ENCODE results near the gene RBFA.

The RBFA gene

DNA sequence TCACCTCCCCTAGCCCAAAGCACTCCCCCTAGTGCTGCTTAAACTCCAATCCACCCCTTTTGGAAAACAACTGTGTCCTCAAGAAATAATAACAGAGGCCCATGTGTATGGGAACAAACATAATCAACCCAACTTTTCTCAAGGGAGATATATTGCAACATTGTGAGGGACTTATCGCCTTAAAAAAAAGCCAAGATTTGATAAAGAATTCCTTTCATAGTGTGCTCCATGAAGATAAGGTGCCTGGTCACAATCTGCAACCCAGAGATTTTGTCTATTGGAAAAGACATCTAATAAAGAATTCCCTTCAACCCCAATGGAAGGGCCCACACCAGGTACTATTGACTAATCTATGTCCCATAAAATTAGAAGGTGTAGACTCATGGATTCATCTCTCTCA, 4.5 kb upstream of the RBFA start:
- no peak for DNase-seq (ENCODE audit: low read depth, low spot score)

DNA sequence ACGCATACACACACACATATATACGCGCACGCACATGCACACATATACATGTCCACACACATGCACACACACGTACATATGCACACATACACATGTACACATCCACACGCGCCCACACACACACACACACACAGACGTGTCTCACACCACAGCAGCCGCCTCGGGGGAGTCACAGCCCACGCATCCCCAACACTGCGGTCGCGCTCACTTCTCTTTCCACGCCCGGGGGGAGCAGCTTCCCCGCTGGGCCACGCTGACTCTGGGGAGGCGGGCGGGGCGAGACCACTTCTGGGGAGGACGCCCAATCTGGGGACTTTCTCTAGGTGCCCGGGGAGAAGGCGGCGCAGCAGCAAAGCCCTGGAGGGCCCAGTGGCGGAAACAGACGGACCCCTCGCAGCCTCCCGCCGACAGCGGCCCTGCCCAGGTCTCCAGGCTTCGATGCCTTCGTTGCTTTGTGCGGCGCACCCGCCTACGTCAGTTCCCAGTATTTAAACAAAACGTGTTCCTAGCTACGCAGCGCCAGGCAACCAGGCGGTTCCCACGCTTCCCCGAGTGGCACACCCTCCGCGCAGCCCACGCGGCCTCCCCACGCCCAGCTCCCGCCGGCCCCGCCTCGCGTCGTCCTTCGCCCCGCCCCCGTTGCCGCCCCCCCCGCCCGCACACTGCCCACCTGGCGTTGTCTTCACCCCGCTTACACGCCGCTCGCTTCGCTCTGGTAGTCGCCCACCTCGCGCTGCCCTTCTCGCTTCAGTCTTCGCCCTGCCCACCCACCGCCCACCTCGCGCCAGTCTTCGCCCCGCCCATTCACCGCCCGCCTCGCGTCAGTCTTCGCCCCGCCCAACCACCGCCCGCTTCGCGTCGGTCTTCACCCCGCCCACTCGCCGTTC, 810 bp upstream of the RBFA start:
- DNase-seq (ENCODE audit: low read depth, low spot score): no peak

DNA sequence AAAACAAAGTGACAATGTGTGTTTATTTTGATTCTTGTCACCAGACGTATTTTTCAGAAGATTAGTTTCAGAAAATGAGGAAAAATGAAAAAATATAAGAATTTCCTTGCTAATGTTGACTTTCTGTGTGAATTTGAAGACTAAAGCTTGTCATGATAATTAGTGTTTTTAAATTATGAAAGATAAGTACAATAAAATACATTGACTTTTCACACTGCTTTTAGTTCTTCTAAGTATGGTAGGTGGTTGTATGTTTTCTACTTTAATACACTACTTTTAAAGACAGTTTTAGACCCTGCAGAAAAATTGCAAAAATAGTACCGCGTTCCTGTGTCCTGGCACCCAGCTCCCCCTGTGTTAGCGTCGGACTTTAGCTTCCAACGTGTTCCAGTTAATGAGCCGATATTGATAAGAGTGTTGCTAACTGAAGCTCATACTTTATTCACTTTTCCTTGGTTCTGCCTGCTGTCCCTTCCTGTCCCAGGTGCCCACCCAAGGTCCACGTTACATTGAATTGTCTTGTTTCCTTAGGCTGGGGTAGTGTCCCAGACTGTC, 695 bp downstream of the RBFA start:
- DNase-seq (ENCODE audit: low read depth, low spot score): no peak

GRCh38 chr18:80035997-80036396, 1.8 kb downstream of the RBFA start:
- DNase-seq (ENCODE audit: low read depth, low spot score): no peak

GRCh38 chr18:80037300-80037699, 3.1 kb downstream of the RBFA start:
- DNase-seq (ENCODE audit: low read depth, low spot score): no peak

GRCh38 chr18:80037869-80038630, 3.8 kb downstream of the RBFA start:
- no peak for DNase-seq (ENCODE audit: low read depth, low spot score)

DNA sequence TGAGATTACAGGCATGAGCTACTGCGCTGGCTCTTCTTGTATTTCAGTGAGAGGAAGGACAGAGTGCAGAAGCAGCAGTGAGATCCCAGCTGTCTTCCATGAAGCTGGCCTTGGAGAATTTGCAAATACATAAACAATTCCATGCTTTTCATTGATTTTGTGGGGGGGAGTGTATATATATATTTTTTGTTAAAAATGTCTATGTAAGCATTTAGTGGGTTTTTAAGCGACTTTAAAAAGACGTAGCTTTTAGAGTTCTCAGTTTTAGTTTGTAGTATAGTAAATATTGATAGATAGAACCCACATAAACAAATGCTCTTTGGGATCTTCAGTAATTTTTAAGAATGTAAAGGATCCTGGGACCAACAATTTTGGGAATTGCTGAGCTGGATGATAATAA, 6.3 kb downstream of the RBFA start:
- no peak for DNase-seq (ENCODE audit: low read depth, low spot score)

DNA sequence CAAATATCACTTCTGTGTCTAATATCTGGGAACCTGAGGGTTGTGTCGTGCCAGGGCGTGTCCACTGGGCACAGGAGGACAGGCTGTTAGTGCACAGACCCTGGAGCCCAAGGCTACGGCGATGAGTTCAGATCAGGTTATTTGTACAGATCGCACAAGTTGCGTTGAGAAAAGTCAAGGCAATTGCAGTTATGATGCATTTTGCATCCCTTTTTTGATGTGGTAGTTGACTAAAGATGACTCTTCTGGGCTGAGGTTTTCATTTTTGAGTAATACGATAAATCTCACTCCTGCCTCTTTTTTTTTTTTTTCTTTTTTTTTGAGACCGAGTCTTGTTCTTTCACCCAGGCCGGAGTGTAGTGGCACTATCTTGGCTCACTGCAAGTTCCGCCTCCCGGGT, 7.2 kb downstream of the RBFA start:
- DNase-seq (ENCODE audit: low read depth, low spot score): no peak

DNA sequence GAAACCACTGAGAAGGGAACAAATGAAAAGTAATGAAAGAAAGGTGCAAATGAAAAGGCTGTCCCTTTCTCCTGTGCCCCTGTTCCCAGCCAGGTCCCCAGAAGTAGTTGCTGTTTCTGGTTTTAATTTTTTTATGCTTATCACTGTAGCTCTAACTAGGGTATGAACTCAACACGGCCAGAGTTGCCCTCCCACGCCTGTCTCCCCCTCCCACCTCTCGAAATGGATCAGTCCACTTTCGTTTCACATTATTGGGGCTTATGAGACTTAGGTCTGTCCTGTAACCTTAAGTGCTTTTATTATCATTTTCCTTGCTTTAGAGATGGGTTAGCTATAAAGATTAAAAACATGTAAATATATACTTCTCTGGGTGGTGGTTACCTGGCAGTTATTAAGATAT, 8.6 kb downstream of the RBFA start:
- no peak for DNase-seq (ENCODE audit: low read depth, low spot score)

GRCh38 chr18:80044072-80044471, 9.8 kb downstream of the RBFA start:
- DNase-seq (ENCODE audit: low read depth, low spot score): no peak

- no peak for DNase-seq (ENCODE audit: low read depth, low spot score)
Measured at GRCh38 chr18:80046011-80046410, 11.8 kb downstream of the RBFA start.

GRCh38 chr18:80046431-80046830, 12.2 kb downstream of the RBFA start:
- DNase-seq (ENCODE audit: low read depth, low spot score): no peak

DNA sequence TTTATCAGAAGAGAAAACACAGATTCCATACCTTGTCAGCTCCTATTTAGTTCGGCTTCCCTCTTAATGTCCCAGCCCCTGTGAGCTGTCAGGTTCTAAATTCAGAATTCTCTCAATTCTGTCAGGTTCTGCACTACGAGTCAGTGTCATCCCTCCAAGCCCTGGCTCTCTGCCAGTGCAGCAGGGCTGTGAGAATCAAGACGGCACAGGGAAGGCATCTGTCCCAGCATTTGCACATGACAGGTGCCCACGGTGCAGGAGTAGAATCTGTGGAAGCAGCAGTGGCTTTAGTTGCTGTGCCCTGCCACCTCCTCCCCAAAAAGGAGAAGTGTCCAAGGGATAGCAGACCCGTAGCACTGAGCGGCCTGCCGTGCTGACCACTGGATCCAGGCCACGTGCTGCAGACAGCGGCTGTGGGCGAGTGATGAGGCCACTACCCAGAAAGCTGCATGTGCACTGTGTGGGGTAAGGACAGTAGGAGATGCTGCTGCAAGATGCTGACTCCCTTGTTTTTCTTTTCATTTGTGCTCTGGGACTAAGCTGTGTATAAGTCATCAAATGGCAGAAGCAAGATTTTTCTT, 12.8 kb downstream of the RBFA start:
- DNase-seq (ENCODE audit: low read depth, low spot score): no peak

GRCh38 chr18:80050797-80051196, 16.6 kb downstream of the RBFA start:
- DNase-seq (ENCODE audit: low read depth, low spot score): no peak

GRCh38 chr18:80056095-80056494, 21.9 kb downstream of the RBFA start:
- DNase-seq (ENCODE audit: low read depth, low spot score): no peak

DNA sequence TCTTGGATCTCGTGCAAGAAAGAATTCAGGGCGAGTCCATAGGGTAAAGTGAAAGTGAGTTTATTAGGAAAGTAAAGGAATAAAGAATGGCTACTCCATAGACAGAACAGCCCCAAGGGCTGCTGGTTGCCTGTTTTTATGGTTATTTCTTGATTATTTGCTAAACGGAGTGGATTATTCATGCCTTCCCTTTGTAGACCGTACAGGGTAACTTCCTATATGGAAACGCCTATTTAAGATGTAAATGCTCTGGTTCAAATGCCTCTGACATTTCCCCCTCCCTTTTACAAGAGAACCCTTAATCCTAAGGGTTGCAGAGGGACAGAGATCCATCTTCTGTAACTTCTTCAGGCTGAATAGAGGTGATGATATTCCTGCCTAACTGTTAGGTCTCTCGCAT, 25.7 kb downstream of the RBFA start:
- no peak for DNase-seq (ENCODE audit: low read depth, low spot score)

GRCh38 chr18:80065705-80066104, 31.5 kb downstream of the RBFA start:
- no peak for DNase-seq (ENCODE audit: low read depth, low spot score)

DNA sequence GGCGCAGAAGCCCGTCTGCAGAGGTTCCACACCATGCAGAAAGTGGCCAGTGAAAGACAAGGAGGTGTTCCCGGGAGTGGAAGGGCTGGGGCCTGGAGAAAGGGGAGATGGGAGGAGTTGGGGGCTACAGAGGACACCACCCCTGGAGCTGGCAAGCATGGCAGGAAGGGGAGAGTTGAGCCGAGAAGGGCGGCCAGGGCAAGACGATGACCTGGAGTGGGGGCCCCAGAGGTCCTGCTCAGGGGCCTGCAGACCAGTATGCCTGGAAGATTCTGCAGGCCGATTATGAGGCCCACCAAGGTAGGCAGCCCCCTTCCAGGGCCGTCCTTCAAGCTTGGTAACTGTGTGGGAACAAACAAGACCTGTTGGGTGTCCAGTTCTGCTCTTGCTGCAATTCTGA, 33.1 kb downstream of the RBFA start:
- DNase-seq (ENCODE audit: low read depth, low spot score): no peak

DNA sequence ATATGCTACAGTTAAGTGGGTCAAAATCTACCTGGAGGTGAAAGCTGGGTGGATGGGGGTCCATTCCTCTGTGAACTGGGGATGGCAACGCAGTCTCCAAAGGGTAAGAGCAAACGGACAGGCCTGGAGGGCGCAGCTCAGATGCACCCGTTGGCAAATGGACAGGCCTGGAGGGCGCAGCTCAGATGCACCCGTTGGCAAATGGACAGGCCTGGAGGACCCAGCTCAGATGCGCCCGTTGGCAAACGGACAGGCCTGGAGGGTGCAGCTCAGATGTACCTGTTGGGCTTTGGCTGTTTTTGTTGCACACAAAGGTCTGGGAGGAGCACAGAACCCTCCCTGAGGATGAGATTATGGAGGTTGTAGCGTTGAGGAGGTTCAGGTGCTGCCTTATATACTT, 33.7 kb downstream of the RBFA start:
- DNase-seq (ENCODE audit: low read depth, low spot score): no peak

DNA sequence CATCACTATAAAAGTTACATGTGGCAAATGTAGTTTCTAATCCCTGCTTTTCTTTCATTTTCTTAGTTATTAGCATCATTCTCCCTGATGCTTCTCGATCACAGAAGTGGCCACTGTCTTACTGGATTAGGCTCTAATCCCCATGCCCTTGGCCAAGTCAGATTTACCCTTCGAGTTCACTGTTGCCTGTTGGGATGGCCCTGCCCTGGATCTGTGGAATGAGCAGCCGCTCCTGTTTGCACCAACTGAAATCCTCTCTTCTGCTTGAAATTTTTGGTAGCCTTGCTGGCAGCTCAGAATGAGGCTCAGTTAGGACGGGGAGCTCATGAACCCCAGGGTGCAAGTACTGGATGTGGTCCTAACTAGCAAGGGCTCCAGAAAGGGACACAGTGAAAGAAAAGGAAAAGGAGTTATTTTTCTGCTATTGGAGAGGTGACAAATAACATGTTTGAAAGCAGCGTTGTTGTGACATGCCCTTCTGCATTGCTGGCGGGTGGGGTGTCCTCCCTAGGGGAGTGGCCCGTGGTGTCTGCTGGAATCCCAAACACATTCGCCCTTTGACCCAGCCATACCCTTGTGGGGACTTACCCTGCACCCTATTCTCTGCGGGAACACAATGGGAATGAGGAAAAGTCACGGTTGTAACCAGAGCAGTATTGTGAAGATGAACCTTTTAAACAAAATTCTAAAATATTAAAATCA, 34.5 kb downstream of the RBFA start:
- no peak for DNase-seq (ENCODE audit: low read depth, low spot score)

DNA sequence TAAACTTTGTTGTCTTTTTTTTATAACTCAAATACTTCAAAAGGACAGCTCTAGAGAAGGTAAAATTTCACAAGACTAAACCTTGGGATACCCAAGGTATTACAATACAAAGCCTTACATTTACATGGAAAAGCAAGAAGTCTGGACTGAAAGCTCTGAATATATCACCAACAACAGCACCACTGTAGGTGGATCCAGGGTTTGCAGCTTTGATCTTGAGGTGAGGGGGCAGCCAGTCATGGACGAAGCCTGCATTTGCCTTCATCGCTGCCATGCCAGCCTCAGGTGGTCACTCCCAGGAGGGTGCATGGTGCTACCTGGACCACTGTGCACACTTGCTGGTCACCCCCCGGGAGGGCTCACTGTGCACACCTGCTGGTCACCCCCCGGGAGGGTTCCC, 36.6 kb downstream of the RBFA start:
- no peak for DNase-seq (ENCODE audit: low read depth, low spot score)

GRCh38 chr18:80074183-80074582, 39.9 kb downstream of the RBFA start:
- DNase-seq (ENCODE audit: low read depth, low spot score): no peak

All from smooth muscle cell of the brain vasculature (primary cell).